Body of pancreas (tissue), 4 donors: Measurements from ENCODE around the gene BRAT1. TPM values are rescaled to one million over a fixed set of nuclear protein-coding genes. Genes with fewer than 3 reads are reported as not detected.

Experiments
- ATAC-seq: fragments of 150-250 bp; one replicate; pipeline ENCODE4 v1.9.1; 2016
- DNase-seq, 4 donors: peaks; one replicate each; pipeline ENCODE4 v3.0.0-alpha.2; 2019
- H3K27ac ChIP-seq, 4 donors: fragments of 200-600 bp; sonication (generic); 1 replicate in 3 of 4; 2 replicates in 1 of 4; pipeline versions ENCODE4 v1.5.1 to v1.6.1; 2016 to 2019; ENCODE audit warnings: mild to moderate bottlenecking in 1 of 4, mixed read lengths in 1 of 4, moderate library complexity in 1 of 4
- H3K27me3 ChIP-seq, 2 donors: fragments of 200-600 bp; sonication (generic); one replicate each; pipeline ENCODE4 v1.6.0; 2016; ENCODE audit warnings: mild to moderate bottlenecking in 1 of 2
- H3K36me3 ChIP-seq, 2 donors: fragments of 200-600 bp; sonication (generic); replicated peaks in 1 of 2; 2 replicates each; pipeline ENCODE4 v1.5.1; 2016; ENCODE audit warnings: low read depth in 2 of 2; ENCODE audit not compliant: insufficient read depth in 1 of 2
- H3K4me1 ChIP-seq: fragments of 200-600 bp; sonication (generic); one replicate; pipeline ENCODE4 v1.6.0; 2016
- H3K4me3 ChIP-seq, 2 donors: fragments of 200-600 bp; sonication (generic); 1 replicate in 1 of 2; 2 replicates in 1 of 2; pipeline ENCODE4 v1.5.1; 2016 to 2019
- H3K9me3 ChIP-seq, 3 donors: fragments of 200-600 bp; sonication (generic); 1 replicate in 2 of 3; 2 replicates in 1 of 3; pipeline ENCODE4 v1.5.1; 2016
- CTCF ChIP-seq, 7 experiments: fragments of 450-650 bp in 4 of 7; fragments of 200-600 bp in 3 of 7; sonication (generic) in 3 of 7; IDR thresholded peaks; one replicate each; pipeline ENCODE4 v1.5.1; 2016 to 2019; ENCODE audit warnings: antibody characterized with exemption in 7 of 7
- POLR2A ChIP-seq, 3 donors: fragments of 450-650 bp; IDR thresholded peaks; one replicate each; pipeline ENCODE4 v1.6.1; 2016; ENCODE audit warnings: antibody characterized with exemption in 3 of 3, mild to moderate bottlenecking in 2 of 3
- WGBS, 2 donors: methylation state at CpG; one replicate each; pipeline ENCODE4 v1.1.5; 2017; 5-methylcytosine and 5-hydroxymethylcytosine counted together
- intact Hi-C: fragments of 100-400 bp; cut with DNase I; formaldehyde crosslinking; loops from one replicate; pipeline ENCODE4 v1.15.1; 2023
- total RNA-seq, 2 donors: library from RNA; depleted of rRNA; stranded (reverse); fragments of >200 nt; gene quantifications; one replicate each; pipeline ENCODE4 v1.1.0, GENCODE V29; 2016

BRAT1 gene
- total RNA-seq, 2 donors from 2014 or later: 36.6 to 46.8 TPM

- no peak overlapping the region for H3K4me3 ChIP-seq
- H3K4me1 ChIP-seq: peaks cover 25% of the 10 kb centered on the region
- intact Hi-C loops: no loop called here
- H3K27me3 ChIP-seq: peaks cover 0 to 1% of the 10 kb centered on the region in 2 donors
- no peaks in the 10 kb centered on the region for H3K9me3 ChIP-seq
- no peak overlapping the region for H3K27ac ChIP-seq
- no peak for DNase-seq
- 76 to 78% methylated on average over 18 to 24 of the region's 26 CpGs for WGBS, 2 donors
- no peaks in the 10 kb centered on the region for H3K36me3 ChIP-seq
- no peak for ATAC-seq
- TF ChIP-seq POLR2A (IDR thresholded peaks at IDR 0.05) (no peak), CTCF (IDR thresholded peaks at IDR 0.05) (no peak)
These were observed 48.0 kb downstream of the BRAT1 start for GRCh38 chr7:2507208-2507916.

DNA sequence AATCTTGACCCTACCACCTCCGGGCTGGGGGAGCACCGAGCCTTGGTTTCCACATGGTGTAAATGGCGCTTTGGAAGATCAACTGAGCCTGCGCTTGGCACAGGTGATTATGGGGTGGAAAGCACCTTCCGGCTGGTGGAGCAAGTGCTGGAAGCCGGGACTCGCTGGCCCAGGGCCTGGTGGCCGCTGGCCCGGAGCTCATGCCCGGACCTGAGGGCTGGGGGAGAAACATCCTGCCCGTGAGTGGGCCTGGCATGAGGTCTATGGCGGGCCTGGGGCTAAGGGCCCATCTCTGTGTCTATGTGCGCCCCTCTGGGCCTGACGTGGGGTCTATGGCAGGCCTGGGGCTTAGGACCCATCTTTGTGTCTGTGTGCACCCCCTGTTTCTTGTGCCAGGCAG is 49.9 kb downstream of the BRAT1 start:
- ATAC-seq: no peak
- DNase-seq: no peak
- H3K4me1 ChIP-seq: peaks cover 5% of the 10 kb centered on the region
- H3K4me3 ChIP-seq: no peak overlapping the region
- no peak for TF ChIP-seq CTCF (IDR thresholded peaks at IDR 0.05)
- TF ChIP-seq POLR2A (IDR thresholded peaks at IDR 0.05): no peak
- 90 to 91% methylated on average over 2 to 14 of the region's 14 CpGs for WGBS, 2 donors
- intact Hi-C loops: no loop called here
- peaks cover 0 to 7% of the 10 kb centered on the region in 2 donors for H3K27me3 ChIP-seq
- no peak overlapping the region for H3K27ac ChIP-seq
- H3K9me3 ChIP-seq: no peaks in the 10 kb centered on the region
- no peaks in the 10 kb centered on the region for H3K36me3 ChIP-seq

DNA sequence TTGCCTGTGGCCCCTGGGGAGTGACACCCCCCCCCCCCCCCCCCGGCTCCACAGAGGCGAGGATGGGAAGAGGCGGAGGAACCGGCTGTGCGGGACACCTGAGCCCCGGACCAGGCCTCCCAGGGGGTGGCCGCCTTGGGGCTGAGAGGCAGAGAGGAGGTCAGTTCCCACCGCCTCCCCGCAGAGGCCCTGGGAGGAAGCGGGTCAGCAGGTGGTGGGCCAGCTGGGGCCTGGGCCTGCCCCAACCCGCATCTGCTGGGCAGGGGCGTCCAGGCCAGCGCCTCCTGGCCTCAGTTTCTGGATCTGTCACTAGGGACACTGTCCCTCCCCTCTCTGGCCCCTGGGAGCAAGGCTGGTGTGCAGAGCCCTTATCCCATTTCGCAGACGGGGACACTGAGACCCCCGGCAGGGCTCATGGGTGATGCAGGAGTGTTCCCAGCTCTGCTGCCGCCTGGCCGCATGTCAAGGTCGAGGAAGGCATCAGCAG is 50.4 kb downstream of the BRAT1 start:
- Histone ChIP-seq H3K4me3 (no peak overlapping the region), H3K36me3 (no peaks in the 10 kb centered on the region), H3K27ac (no peak overlapping the region), H3K9me3 (no peaks in the 10 kb centered on the region), H3K4me1 (peaks cover 5% of the 10 kb centered on the region), H3K27me3 (peaks cover 0 to 7% of the 10 kb centered on the region in 2 donors)
- intact Hi-C loops: no loop called here
- TF ChIP-seq CTCF (IDR thresholded peaks at IDR 0.05) (no peak), POLR2A (IDR thresholded peaks at IDR 0.05) (no peak)
- DNase-seq (no peak), ATAC-seq (no peak)
- WGBS, 2 donors: 70 to 88% methylated on average over 7 to 15 of the region's 19 CpGs

DNA sequence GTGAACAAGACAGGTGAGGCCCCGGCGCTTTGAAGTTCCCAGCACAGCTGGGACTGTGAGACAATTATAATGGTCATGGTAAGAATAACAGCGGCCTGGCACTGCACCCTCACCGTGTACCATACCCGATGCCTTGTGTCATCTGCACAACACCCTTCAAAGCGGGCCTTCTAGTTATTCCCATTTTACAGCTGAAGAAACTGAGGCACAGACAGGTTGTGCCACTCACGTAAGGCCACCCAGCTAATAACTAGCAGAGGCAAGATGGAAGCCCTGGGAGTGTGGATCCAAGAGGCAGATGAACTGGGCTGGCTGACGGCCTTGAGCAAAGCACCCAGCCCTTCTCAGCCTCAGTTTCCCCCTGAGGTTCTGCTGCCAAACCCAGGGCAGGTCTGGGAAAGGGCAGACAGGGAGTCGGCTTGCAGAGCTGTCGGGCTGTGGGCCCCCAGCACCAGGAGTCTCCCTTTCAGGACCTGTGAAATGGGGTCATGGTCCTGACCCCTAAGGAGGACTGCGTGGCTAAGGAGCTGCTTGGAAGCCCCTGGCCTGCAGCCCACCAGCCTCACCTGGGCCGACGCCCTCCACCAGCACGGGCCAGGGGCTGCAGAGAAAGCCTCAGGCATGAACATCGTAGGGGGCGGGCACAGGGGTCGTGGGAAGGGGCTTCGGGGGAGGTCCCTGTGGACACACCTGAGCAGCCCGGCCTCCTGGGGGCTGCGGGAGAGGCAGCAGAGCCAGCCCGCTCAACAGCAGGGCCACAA is 51.0 kb downstream of the BRAT1 start:
- Histone ChIP-seq H3K27ac (no peak overlapping the region), H3K27me3 (peaks cover 0 to 7% of the 10 kb centered on the region in 2 donors), H3K9me3 (no peaks in the 10 kb centered on the region), H3K4me3 (no peak overlapping the region), H3K4me1 (peaks cover 2% of the 10 kb centered on the region), H3K36me3 (no peaks in the 10 kb centered on the region)
- DNase-seq: no peak
- 75 to 84% methylated on average over 8 to 21 of the region's 21 CpGs for WGBS, 2 donors
- intact Hi-C loops: no loop called here
- no peak for ATAC-seq
- TF ChIP-seq CTCF (IDR thresholded peaks at IDR 0.05): no peak
